H7 (cell line): ENCODE data around the gene AK3. TPM values are rescaled to one million over a fixed set of nuclear protein-coding genes. Genes with fewer than 3 reads are reported as not detected.

Experiments used
- DNase-seq: peaks from one replicate; pipeline ENCODE4 v3.0.0; 2012
- H3K27me3 ChIP-seq: 2 replicates; pipeline ENCODE4 v1.6.0; 2011; ENCODE audit warnings: mild to moderate bottlenecking, low read length; ENCODE audit not compliant: control insufficient read depth, insufficient read depth
- H3K36me3 ChIP-seq: replicated peaks from 2 replicates; pipeline ENCODE4 v1.5.1; 2011; ENCODE audit warnings: low read length; ENCODE audit not compliant: control insufficient read depth, insufficient read depth
- H3K4me3 ChIP-seq: 2 replicates; pipeline ENCODE4 v1.5.1; 2011; ENCODE audit warnings: low read depth, mild to moderate bottlenecking, control low read depth, low read length, moderate library complexity; ENCODE audit not compliant: insufficient read depth
- total RNA-seq: library from RNA; depleted of rRNA; stranded (reverse); fragments of >200 nt; shearing (Covaris generic); gene quantifications from 2 replicates; pipeline ENCODE4 v1.2.3, GENCODE V29; 2014

Gene AK3
- total RNA-seq, 1 experiment from 2014 or later = 118 TPM

DNA sequence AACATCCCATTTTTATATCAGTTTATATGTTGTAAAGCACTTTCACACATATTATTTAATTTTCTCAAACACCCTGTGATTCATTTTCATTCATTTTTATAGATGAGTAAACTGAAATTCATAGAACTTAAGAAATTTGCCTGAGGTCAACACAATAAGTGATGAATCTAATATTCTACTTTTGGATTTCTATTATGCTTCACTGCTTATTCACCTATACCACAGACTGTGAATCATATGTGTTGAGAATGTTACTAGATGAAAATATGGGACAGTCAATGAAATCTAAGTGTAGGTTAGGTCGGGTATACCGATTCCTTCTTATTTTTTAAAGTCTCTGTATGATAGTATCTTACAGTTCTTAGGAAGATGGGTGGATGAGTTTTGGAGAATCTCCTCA is 36.9 kb downstream of the AK3 start:
- peaks cover 2% of the 10 kb centered on the region for H3K36me3 ChIP-seq
- no peaks in the 10 kb centered on the region for H3K27me3 ChIP-seq
- DNase-seq = no peak
- no peak overlapping the region for H3K4me3 ChIP-seq

DNA sequence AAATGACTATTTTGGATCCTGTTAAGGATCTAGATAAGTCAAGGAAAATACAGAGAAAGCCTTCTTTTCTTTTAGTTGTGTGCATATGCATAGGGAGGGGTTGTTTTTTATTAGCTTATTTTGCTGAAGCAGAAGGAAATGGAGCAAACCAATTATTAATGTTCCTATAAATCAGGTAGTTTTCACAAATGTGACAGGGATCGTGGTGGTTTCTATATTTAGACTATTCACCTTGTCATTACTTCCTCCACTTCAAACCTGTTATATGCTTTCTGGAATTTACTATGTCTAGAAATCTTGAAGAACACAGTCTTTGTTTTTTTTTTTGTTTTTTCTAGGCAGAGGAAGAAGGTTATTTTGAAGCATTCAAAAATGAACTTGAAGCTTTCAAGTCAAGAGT is 39.5 kb downstream of the AK3 start:
- Histone ChIP-seq H3K27me3 (no peaks in the 10 kb centered on the region), H3K4me3 (no peak overlapping the region), H3K36me3 (peaks cover 2% of the 10 kb centered on the region)
- DNase-seq = no peak

DNA sequence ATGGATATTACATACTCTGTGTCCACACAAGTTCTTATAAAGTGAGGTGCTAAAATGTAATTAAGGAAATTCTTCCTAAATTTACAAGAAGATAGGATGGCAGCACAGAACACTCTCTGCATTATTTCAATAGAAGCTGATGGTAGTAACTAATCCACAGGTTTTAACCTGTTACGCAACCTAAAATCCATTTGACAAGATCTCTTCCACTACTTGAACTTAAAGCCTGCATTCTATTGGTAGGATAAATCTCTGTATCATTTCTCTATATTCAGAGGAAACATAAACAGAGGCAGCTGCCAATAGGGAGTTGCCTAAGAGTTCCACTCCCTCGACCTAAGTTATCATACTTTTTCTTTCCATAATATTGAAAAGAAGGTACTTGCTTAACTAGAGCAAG is 40.1 kb downstream of the AK3 start:
- Histone ChIP-seq H3K36me3 (peaks cover 2% of the 10 kb centered on the region), H3K27me3 (no peaks in the 10 kb centered on the region), H3K4me3 (no peak overlapping the region)
- DNase-seq = no peak

DNA sequence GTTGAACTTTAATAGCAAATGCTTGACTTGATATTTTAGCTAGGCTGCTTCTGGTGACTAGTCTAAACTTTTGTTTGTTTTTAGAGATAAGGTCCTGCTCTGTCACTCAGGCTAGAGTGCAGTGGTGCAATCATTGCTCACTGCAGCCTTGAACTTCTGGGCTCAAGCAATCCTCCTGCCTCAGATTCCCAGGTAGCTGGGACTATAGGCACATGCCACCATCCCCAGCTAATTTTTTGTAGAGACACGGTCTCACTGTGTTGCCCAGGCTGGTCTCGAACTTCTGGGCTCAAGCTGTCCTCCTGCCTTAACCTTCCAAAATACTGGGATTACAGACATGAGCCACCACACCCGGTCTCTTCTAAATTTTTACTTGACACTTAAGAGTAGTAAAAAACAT is 40.9 kb downstream of the AK3 start:
- DNase-seq = no peak
- no peak overlapping the region for H3K4me3 ChIP-seq
- no peaks in the 10 kb centered on the region for H3K27me3 ChIP-seq
- H3K36me3 ChIP-seq = peaks cover 2% of the 10 kb centered on the region

DNA sequence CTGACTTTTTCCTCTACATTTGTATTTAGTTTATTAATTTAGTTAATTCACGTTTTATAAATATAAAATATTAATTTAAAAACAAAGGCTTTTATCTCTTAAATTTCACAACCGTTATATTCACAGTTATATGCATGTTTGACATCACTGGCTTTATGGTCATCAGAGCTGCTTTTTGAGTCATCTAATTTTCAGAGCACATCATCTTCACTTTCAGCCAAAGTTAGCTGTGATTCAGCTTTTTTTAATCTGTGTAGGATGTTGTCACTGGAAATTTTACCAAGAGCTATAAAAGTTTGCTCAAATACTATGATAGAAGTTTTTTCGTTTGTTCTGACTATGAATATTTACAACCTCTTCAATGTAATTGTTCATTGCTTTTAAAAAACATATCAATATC is 49.2 kb downstream of the AK3 start:
- no peak for DNase-seq
- Histone ChIP-seq H3K36me3 (no peaks in the 10 kb centered on the region), H3K27me3 (no peaks in the 10 kb centered on the region), H3K4me3 (no peak overlapping the region)

DNA sequence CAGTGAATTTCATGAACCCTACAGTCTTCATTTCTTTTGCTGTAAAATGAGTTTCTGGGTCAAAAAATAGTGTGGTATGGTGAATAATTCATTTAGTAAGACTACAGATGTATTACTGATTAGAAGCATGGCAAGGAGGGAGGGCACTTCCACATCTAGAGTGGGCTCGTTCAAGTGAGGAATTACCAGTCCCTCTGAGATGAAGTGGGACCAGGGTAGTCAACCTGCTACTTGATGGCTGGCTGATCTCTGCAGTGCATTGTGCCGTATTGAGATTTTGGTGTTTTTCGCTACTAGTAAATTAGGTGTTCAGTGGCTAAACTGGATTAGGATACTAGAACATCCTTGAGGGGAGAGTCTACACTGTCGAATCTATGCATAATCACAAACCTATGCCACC is 50.9 kb downstream of the AK3 start:
- H3K27me3 ChIP-seq = no peaks in the 10 kb centered on the region
- H3K36me3 ChIP-seq = peaks cover 4% of the 10 kb centered on the region

DNA sequence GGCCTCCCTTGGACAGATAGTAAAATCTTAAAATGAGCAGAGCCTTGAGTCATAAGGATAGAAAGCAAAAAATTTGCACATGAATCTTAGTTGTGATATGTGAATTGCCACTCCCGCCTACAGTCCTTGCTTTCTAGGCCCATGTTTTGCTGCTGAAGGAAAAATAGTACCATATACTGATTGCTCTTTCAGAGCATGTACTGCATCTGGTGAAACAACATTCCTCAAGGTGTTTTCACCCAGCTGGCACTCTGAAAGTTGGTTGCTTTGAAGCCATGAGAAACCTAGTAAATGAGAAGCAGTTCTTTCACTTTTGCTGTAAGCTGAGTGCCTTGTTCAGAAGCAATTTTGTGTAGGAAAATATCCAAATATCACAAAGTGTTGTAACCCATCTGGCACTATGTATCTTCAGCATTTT is 51.3 kb downstream of the AK3 start:
- Histone ChIP-seq H3K36me3 (peaks cover 4% of the 10 kb centered on the region), H3K27me3 (no peaks in the 10 kb centered on the region), H3K4me3 (no peak overlapping the region)
- DNase-seq = no peak

More for the DNA sequence above, 50.9 kb downstream of the AK3 start:
- H3K4me3 ChIP-seq = no peak overlapping the region
- no peak for DNase-seq

DNA sequence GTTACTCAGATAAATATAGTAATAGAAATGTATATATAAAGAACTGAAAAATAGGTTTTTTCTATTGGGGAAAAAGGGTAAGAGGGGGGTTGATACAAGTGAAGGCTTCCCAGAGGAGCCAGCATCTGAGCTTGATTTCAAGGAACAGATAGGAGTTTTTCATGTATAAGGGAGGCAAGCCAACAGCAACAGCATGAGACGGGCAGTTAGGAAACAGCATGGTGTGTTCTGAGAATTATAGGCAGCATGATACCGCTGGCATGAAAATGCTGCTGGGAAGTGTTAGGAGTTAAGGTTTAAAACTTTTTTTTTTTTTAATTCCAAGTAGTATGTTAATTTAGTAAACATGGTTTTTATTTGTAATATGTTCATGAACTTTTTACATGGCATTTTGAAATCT is 52.0 kb downstream of the AK3 start:
- H3K36me3 ChIP-seq = peaks cover 4% of the 10 kb centered on the region
- DNase-seq = no peak

DNA sequence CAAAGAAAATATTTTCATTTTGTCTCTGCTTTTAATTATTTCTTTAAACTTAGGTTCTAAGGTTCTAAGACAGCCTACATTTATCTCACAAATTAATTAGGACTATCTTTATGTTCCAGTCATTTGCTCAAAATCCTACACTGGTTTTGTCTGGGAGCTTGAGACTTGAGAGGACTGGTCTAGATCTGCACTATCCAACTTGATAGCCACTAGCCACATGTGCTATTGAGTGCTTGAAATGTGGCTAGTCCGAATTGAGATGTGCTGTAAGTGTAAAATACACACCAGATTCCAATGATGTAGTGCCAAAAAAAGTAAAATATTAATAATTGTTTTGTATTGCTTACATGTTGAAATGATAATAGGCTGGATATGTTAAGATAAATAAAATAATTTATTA is 54.4 kb downstream of the AK3 start:
- no peak overlapping the region for H3K4me3 ChIP-seq
- peaks cover 4% of the 10 kb centered on the region for H3K36me3 ChIP-seq
- H3K27me3 ChIP-seq = no peaks in the 10 kb centered on the region
- no peak for DNase-seq

More for the DNA sequence above, 52.0 kb downstream of the AK3 start:
- Histone ChIP-seq H3K4me3 (no peak overlapping the region), H3K27me3 (no peaks in the 10 kb centered on the region)

DNA sequence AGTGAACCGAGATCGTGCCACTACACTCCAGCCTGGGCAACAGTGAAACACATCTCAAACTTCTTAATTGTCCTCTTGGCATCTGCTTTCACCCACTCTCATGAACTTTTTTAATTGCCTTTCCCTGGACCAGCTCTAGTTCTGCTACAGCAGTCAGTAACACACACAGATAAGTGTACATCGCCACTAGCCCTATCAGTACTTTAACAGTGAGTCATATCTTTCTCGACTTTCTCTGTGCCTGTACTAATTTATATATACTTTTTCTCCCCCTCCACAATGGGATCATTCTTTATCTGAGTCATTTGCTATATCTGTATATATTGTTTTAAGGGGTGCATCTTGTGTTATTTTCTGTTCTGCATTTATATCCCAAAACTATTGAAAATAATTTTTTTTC is 54.9 kb downstream of the AK3 start:
- no peak for DNase-seq
- no peak overlapping the region for H3K4me3 ChIP-seq
- peaks cover 4% of the 10 kb centered on the region for H3K36me3 ChIP-seq
- H3K27me3 ChIP-seq = no peaks in the 10 kb centered on the region

DNA sequence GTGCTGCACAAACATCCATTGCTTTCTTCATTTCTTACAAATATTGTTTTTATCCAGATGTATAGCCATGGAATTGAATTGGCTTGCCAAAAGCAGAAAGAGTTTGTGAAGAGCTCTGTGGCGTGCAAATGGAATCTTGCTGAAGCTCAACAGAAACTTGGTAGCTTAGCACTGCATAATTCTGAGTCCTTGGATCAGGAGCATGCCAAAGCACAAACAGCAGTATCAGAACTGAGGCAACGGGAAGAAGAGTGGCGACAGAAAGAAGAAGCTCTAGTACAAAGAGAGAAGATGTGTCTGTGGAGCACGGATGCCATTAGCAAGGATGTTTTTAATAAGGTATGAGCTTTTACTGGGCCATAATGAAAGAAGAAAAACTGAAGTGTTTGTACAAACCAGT is 56.2 kb downstream of the AK3 start:
- Histone ChIP-seq H3K36me3 (peaks cover 4% of the 10 kb centered on the region), H3K4me3 (no peak overlapping the region), H3K27me3 (no peaks in the 10 kb centered on the region)
- DNase-seq = no peak

DNA sequence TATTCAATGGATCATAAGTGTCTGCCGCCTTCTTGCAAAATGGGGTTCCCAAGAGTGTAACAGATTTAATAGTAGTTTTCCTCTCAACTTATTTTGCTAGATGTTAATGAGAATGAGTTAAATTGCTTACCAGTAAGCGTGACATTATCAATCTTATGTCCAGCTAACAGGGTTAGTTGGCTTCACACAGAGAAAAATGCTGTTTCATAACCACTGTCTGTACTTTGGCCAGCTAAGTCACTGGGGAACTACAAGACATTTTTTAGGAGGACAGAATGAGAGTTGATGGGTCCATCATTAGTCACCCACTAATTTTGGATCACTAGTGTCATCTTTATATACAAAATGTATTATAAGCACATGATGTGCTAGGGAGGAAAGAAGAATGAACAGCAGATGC is 60.3 kb downstream of the AK3 start:
- no peak for DNase-seq
- Histone ChIP-seq H3K4me3 (no peak overlapping the region), H3K36me3 (peaks cover under 1% of the 10 kb centered on the region), H3K27me3 (no peaks in the 10 kb centered on the region)

DNA sequence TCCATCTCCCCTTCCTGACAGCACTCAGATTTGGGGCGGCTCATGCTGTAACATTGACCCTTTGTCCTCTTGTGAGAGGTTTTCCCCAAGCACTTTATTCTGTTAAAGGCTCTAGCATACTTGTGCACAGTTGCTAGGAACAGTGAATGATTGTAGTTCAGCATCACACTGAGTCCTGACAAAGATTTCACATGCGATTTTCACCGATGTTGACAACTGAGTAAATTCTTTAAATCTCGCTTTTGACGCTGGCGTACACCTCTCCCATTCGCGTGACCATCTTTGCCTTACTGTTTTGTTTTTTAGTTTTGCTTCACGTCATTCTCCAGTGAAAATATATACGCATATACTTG is 60.9 kb downstream of the AK3 start:
- Histone ChIP-seq H3K4me3 (peak overlapping the region; percentile 88), H3K27me3 (no peaks in the 10 kb centered on the region), H3K36me3 (no peaks in the 10 kb centered on the region; the same call in 1 of the 2 replicates)
- DNase-seq = no peak

DNA sequence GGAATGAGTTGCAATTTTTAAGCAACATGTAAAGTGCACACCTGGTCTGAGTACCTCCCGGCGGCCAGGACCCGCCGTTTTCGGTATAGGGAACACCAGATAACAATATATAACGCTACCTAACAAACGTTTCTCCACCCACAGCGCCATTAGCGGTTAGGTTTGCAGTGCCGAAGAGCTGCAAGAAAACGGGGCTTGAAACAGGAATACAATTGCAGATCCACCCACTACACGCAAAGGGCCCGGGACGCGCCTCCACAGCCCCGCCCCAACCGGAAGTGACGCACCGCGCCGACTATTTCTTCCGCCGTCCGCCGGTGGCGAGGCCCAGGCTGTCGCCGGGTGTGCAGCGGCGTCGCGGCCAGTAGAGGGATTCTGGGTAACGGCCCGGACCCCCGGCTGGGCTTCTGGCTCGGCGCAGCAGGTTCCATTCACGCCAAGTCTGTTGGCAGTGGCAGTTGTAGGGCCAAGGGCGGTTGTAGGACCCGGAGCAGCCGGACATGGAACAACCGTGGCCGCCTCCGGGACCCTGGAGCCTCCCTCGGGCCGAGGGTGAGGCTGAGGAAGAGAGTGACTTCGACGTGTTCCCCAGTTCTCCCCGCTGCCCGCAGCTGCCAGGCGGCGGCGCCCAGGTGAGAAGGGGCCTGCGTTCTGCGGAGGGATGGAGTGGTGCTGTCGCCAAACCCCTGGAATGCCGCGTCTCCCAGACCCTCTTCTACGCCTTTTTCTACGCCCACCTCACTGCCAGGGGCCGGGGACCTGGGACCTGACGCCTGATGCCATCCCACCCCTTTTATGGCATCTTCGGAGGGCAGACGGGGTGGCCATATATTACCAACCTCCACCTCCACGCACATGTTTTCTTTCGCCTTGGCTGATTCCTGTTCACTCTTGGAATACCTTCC is 61.5 kb downstream of the AK3 start, which contains the start of gene CDC37L1:
TSS of gene CDC37L1 (plus strand) at position 302 of the 905 bp plus-strand sequence. CDS start at position 501, 199 bp downstream.
- peak within 1 kb of the TSS; percentile 88 for H3K4me3 ChIP-seq
- peak; percentile 90 for DNase-seq
- no peaks in the 10 kb centered on the region for H3K27me3 ChIP-seq
- H3K36me3 ChIP-seq = no peaks in the 10 kb centered on the region

DNA sequence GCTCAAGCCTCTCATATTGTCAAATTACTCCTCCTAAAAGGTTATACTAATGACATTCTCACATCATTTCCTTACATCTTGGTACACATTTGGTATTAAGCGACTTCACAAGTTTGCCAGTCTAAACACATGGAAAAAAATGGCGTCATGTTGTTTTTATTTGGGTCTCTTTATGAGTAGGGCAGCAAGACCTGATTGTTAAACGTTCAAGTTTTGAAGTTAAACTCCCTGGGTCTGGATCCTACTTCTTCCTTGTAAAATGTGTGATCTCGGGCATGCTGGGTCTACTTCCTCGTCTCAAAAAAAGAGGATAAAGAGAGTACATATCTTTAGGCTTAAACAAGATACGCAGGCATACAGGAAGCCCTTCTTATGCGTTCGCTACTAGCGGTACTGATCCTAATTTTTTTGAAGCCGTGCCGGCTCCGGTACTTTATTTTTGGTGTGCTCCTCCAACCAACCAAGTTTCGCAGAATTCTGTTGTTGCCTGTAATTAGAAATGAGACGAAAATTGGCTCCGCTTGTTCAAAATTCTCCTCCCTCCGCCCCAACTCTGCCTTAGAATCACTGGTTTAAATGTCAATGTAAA is 62.2 kb downstream of the AK3 start:
- H3K27me3 ChIP-seq = no peaks in the 10 kb centered on the region
- H3K36me3 ChIP-seq = no peaks in the 10 kb centered on the region
- DNase-seq = no peak
- H3K4me3 ChIP-seq = peak overlapping the region; percentile 88
